GM12874 (cell line): Measurements from ENCODE around the gene USP10.

Experiments
- CTCF ChIP-seq: IDR thresholded peaks from 2 replicates; pipeline ENCODE4 v1.5.1; 2011; ENCODE audit warnings: low read depth, mild to moderate bottlenecking, control low read depth, low read length, moderate library complexity; ENCODE audit not compliant: insufficient read depth

The USP10 gene

DNA sequence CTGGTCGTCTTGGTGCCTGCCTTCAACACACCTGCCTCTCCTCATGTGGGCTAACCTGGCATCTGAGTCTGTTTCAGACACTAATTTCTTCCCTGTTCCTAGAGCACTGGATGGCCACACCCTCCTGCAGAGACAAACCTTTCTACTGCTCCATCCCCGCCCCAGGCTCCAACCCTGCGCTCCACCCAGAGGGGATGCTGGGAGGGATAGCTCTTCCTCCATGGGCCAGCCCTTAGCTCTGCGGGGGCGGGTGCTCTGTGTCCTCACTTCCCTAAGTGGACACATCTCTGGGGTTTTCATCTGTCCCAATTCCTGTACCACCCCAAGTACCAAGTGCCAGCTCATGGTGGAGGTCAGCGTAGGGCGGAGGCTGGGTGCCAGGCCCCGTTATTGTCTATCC is 109.0 kb downstream of the USP10 start:
- no peak for TF ChIP-seq CTCF

DNA sequence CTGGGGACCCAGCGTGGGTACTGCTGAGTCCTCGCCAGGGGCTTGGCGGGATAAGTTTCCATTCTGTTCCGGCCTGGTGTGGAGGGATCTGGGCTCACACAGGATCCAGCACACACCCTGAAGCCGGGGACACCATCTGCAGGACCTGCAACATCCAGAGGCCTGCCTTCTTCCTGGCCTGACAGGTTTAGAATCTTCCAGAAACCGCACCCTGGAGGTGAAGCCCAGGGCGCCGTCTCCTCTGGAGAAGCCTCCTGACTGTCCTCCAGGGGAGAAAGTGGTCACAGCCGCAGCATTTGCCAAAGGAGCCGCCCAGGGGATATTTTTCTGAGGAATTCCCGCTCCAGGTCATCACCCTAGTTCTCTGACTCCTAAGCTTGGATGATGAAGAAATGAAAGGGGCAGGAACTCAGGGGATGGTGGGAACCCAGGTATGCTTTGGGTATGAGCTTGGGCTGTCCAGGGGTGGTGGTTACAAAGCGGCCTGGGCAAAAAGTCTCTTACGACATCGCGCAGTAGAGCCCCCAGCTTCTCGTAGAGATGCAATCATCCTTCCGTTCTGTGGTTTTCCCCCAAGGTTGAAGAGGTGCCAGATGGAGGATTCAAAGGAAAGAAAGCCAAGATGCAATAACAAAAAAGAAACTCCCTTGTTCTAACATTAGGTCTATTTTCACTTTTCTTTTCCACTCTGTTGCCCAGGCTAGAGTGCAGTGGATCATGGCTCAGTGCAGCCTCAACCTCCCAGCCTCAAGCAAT is 110.9 kb downstream of the USP10 start:
- TF ChIP-seq CTCF: no peak

DNA sequence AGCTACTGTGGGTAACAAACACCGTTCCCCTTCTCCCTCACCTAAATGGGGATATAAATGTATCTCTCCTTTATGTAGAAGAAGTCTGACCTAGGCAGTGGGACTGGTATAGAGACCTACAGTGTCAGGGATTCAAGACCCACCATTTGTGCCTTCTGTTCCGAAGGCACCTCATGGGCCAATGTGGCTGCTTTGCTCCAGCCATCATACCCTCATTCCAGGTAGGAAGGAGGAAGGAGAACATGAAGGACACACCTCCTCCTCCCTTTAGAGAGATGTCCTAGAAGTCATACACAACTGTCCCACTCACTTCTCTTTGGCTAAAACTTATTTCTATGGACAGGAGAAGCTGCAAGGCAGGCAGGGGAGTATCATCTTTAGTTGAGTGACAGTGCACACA is 111.7 kb downstream of the USP10 start:
- no peak for TF ChIP-seq CTCF

- no peak for TF ChIP-seq CTCF
Observed at GRCh38 chr16:84813141-84813934, 113.5 kb downstream of the USP10 start.

GRCh38 chr16:84815462-84815861 is 115.7 kb downstream of the USP10 start:
- TF ChIP-seq CTCF: no peak

- TF ChIP-seq CTCF: no peak
Observed at GRCh38 chr16:84816023-84816422, 116.2 kb downstream of the USP10 start.

DNA sequence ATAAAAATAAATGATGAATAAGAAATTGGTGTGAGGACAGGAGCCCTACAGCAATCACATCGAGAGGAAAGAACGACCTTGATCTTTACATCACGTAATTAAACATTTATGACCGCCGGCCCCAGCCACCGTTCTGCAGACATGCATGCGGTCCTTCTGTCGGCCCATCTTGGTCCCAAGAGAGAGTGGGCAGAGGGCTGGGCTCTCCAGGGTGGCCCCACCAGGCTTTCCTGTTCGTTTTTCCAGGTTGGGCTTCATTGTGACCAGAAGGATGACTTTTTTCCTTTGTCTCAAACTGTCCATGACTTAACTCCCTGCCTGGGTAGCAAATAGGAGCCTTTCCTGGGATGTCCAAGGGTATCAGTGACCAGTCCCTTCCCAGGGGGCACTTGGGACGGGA is 116.7 kb downstream of the USP10 start:
- TF ChIP-seq CTCF: no peak
